LNCaP clone FGC (cell line): ENCODE data around the gene CCDC157.

Experiments
- DNase-seq: peaks from one replicate; pipeline ENCODE4 v3.0.0-alpha.2; 2011; ENCODE audit warnings: low read depth
- H3K4me3 ChIP-seq: 2 replicates; pipeline ENCODE4 v1.5.1; 2011; ENCODE audit warnings: mild to moderate bottlenecking, low read depth, low read length, control low read depth
- TF ChIP-seq, protein P1 (sequence below): IDR thresholded peaks from 2 replicates; pipeline ENCODE4 v1.5.1; 2012; ENCODE audit warnings: mild to moderate bottlenecking; ENCODE audit not compliant: control insufficient read depth, insufficient read depth; ENCODE audit errors: extremely low read depth

Gene CCDC157

DNA sequence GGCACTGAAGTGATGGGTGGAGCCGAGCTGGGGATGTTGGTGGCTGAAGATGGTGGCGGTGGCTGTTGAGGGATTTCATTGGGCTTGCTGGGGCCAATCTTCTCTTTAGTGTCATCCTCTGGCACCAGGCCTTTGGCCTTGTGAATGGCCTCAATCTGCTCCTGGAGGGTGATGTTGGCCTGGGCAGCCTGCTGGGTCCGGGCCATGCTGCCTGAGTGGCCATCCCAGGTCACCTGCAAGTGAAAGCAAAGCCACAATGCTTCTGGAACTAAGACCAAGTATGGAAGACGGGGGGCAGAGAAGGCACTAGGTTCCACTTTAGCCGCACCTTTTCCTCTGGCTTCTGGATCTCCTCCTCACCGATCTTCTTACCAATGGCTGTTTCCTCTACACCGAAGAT, 18.0 kb upstream of the CCDC157 start:
- H3K4me3 ChIP-seq, result no peak overlapping the region
- TF ChIP-seq, protein P1, sequence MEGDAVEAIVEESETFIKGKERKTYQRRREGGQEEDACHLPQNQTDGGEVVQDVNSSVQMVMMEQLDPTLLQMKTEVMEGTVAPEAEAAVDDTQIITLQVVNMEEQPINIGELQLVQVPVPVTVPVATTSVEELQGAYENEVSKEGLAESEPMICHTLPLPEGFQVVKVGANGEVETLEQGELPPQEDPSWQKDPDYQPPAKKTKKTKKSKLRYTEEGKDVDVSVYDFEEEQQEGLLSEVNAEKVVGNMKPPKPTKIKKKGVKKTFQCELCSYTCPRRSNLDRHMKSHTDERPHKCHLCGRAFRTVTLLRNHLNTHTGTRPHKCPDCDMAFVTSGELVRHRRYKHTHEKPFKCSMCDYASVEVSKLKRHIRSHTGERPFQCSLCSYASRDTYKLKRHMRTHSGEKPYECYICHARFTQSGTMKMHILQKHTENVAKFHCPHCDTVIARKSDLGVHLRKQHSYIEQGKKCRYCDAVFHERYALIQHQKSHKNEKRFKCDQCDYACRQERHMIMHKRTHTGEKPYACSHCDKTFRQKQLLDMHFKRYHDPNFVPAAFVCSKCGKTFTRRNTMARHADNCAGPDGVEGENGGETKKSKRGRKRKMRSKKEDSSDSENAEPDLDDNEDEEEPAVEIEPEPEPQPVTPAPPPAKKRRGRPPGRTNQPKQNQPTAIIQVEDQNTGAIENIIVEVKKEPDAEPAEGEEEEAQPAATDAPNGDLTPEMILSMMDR, result no peak
- no peak for DNase-seq

DNA sequence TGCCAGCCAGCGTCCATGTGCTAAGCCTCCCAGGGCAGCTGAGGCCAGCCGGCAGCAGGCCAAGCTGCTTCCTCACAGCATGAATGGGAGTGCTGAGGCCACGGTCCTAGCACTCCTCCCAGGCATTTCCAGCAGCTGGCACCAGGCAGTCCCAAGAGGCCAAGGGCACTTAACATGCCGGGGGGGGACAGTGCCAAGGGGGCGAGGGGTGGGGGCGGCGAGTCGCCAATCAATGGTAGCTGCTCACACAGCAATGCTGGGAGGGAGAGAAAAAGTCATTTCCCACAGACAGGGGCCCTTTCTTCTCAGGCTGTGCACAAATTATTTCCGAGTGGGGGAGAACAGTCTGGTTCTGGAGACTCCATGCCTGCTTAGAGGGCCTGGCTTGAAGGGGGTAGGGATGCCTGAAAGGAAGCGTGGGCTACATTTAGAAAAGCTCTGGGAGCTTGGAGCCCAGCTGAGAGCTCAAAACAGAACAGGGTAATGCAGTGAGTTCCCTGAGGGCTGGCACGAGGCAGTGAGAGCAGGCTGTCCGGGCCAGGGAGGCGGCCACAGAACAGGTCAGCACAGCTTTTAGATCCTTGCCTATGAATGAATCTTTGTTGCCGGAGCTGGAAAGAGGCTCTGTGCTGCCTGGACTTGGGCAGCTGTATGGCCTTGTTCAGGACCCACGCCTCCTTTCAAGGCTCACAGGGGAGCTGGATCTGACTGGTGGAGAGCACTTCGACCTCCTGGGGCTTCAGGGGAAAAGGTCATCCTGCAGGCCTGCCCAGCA, 15.7 kb upstream of the CCDC157 start:
- no peak overlapping the region for H3K4me3 ChIP-seq
- no peak for DNase-seq
- TF ChIP-seq, protein P1, result no peak

DNA sequence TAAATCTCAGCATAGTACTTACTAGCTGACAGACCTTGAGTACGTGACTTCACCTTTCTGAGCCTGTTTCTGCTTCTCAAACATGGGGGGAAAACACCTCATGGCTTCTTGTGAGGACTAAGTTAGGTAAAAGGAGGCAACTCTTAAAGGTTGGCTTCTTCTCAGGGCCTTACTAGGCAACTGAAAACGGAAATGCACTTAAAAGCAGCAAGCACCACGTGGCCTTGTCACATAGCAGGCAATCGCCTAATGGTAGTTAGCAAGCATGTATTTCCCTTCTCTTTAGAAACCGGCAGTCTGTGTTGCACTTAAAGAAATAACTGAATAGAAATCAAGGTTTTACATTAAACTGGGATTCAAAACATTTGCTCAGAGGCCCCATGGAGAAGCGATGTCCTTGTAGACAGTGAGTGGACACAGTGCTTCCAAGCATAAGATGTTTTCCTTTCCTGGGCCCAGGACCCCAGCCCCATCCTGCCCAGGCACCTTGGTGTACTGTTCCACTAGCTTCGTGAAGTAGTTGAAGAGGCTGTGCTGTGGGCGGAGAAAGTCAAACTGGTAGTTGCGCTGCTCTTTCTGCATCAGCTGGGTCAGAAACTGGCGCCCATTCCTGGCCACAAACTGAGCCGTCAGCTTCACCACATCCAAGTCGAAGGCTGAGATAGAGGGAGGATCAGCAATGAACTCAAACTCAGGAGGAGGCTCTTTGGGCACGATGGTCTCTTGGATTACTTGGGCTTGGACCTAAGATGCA, 12.2 kb upstream of the CCDC157 start:
- no peak overlapping the region for H3K4me3 ChIP-seq
- DNase-seq, result no peak
- TF ChIP-seq, protein P1, result no peak

DNA sequence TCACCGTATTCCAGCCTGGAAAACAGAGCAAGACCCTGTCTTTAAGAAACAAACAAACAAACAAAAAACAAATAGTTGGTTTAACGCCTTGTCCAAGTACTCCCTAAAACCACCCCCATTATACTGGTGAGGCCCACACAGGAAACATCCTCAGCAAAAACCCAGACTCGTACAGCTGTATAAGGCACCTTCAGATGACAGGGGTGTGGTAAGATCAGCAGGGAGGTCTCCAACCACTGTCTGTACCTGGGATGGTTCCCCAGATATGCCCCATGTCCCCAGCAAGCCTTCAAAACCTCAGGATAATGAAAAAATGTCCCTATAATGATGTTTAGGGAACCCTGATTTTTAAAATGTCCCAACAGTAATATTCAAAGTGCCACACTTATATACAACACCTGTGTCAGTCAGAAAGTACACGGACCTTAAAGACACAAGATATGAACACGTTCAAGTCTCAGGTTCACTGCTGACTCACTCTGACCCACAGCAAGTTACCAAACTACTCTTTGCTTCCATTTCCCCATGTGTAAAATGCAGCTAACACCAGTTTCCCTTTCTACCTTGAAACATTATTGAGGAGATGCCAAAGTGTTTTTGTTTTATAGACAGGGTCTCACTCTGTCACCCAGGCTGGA, 9.4 kb upstream of the CCDC157 start:
- TF ChIP-seq, protein P1, result no peak
- DNase-seq, result no peak
- H3K4me3 ChIP-seq, result no peak overlapping the region

DNA sequence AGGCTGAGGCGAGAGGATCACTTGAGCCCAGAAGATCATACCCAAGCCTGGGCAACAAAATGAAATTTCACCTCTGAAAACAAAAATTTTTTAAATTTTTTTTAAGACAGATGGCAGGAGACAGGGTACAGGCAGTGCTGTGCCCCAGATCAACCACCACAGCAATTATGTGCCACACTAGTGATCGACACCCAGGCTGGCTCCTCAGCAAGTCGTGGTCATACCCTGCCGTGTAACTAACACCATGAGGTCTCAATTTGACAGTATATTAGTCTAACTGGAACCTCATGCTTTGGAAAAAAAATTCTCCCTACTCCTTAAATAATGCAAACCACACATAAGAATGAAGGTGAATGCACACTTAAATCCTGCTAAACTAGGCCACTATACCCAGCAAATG, 8.4 kb upstream of the CCDC157 start:
- DNase-seq, result no peak
- TF ChIP-seq, protein P1, result no peak
- no peak overlapping the region for H3K4me3 ChIP-seq

DNA sequence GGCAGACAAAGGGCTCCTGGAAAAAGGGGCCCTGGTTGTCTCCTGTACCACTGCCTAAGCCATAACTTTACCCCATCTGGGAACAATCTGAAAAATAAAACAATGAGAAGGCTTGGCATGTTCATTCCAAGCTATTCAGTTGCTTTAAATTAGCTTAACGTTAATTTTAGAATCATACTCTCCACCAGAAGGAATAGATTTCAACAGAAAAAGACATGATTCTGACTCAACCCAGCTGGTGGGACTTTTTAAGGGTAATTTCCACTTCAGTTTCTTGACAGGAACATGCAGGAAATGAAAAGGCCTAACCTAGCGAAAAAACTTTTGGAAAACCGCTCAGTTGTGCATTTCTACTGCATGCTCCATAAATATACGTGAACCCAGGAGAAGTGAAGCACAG, 8.0 kb upstream of the CCDC157 start:
- H3K4me3 ChIP-seq, result no peak overlapping the region
- DNase-seq, result no peak
- TF ChIP-seq, protein P1, result no peak
